Mucosa of gallbladder (tissue), 1 donor: ENCODE results near the gene C14orf93. TPM values are rescaled to one million over a fixed set of nuclear protein-coding genes. Genes with fewer than 3 reads are reported as not detected.

Experiments used
- DNase-seq: peaks from one replicate; pipeline ENCODE4 v3.0.0-alpha.2; 2020; ENCODE audit warnings: low spot score
- total RNA-seq: library from RNA; stranded (reverse); gene quantifications from one replicate; pipeline ENCODE4 v1.2.1, GENCODE V29; 2021
- donor health status: DM: no; HTN: no; CAD: no.

C14orf93 gene
- total RNA-seq, 1 donor from 2014 or later, result 13.9 TPM

DNA sequence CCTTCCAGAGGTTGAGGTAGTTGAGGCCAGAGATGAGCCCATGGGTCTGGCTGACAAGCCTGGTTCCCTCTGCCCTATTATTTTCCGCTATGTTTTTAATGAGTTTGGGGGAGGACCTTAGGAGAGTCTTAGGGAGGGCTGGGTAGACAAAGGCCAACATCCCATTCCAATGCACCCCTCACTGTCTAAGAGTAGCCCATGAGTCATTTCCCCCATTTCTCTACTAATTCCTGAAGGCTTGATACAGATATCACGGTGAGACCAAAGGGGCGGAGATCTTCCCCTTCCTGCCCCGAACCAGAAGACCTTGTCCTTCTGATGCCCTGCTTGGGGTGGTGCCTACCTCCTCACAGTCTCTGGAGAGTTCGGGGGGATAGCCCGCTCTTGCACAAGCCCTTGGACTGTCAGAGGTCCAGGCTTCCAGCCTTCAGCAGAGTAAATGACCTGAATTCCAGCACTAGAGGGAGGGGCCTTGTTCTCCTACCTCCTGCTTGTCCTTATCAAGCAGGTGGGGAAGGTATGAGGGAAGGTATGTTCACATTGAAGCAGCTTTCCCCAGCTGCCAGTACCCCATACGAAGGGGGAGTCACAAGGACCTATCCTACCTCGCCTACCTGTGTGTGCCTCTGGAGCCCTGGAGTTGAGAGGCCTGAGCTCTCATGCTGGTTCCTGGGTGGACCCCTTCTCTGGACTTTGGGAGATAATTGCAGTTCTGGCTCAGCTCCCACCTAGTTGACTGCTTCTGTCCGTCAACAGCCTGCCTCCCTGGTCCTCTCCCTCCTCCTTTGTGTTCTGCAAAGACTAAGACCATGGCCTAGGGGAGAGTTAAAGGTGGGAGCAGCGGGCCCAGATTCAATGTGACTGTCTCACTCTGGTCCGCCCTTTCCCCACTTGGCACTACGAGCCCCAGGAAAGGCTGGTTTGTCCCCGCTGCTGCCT lies 35.7 kb upstream of the C14orf93 start:
- no peak for DNase-seq

DNA sequence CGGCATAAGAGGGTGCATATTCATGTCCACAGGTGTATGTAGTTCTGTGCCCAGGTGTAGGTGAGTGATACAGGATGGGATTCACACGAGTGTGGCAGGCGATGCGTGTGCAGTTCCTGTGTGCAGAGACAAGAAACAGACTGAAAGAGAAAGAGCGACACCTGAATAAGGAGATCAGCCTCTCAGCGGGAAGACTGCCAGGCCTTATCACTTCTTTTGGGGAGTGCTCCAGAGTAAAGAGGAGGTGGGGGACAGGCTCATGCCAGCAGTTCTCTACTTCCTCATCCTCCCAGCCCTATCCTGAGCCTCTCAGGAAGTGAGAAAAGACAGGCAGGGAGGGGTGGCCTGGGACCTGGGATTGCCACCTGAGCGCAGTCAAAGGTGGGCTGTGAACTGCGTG lies 34.9 kb upstream of the C14orf93 start:
- DNase-seq, result no peak

DNA sequence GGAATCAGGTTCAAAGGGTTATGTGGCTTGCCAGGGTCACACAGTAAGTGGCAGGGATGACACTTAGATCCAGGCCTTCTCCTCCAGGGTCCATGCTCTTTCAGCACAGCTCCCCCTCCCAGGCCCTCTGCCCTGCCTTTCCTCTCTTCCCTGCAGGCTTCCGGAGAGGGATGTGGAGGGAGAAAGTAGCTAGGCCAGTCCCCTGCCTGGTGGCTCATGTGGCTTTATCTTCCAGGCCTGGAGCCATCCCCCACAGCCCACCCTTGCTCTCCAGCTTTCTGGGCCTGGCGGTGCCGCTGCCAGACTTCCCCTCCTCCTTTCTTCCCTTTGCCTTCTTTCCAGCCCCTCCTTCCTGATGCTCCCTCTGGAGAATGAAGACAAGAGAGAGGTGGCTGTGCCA lies 33.8 kb upstream of the C14orf93 start:
- DNase-seq, result no peak

DNA sequence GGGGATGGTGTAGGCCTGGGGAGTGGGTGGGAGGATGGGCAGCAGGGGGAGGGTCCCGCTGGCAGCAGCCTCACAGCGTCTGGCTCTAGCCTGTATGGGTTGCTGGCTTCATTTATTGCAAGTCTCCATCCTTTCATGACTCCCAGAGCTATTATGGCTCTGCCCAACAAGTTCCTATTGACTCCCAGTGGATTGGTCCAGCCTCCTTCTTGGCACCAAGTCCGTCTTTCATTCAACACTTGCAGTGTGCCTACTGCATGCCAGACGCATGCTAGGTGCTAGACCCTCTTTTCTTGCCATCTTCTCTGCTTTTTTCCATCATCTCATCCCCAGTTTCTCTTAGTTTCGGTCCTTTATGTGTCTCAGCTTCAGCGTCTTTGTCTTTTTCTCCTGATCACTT lies 33.2 kb upstream of the C14orf93 start:
- DNase-seq, result no peak

- no peak for DNase-seq
Measured at GRCh38 chr14:23042162-23042965, 32.4 kb upstream of the C14orf93 start, which contains the start of gene PSMB11. Gene PSMB11, plus strand, starts transcription at chr14:23042212. Its CDS starts 14 bp downstream, at chr14:23042226.

DNA sequence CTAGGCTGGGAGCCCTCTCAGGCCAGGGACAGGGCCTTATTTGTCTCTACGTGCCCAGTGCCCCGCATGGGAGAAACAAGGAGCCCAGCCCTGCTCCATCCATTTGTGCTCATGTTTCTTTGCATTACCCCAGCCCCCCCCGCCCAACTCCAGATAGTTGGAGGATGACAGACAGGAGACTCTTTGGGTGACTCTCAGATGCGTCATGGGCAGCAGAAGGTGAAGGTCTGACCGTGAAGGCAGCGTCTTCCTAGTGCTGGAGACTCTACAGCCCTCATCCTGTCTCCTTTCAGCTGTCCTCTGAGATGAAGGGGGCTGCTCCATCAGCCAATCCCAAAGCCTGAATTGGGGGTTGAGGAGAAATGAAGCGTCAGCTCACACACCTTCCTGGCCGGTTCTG lies 31.8 kb upstream of the C14orf93 start:
- no peak for DNase-seq

- no peak for DNase-seq
Measured at GRCh38 chr14:23040100-23040499, 30.2 kb upstream of the C14orf93 start.

- DNase-seq, result no peak
Measured at GRCh38 chr14:23035303-23036144, 25.6 kb upstream of the C14orf93 start.

DNA sequence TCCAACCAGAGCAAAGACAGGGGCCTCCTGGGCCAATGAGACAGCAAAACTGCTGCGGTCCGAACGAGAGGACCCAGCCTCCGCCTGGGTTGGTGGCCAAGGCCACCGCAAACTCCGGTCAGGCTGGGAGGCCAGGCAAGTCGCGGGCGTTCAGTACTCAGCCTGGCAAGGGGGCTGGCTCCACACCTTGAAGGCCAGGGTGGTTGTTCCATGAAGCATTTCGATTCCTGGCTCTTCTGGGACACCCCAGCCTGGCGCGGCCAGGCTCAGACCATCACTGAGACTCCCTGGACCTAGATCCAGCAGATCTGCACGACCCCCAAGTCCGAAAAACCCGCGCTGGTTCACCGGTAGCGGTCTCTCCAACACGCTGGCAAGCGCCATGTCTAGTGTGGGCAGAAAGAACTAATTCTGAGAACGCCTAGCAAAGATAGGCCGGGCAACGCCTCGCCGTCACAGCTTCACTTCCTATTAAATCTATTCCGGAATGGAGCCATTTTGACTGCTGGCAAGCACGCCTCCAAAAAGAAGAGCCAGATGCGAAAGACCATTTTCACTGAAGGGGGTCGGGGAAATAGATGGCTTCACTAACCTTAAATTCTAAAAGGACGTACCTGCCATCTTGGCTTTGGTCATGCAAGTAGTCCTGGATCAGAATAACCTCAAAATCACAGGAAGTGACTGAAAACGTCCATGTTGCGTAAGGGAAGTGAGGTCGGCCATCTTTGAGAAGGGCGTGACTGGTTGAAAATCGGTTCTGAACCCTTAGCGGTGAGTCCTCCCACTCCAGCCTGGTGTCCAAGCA lies 24.8 kb upstream of the C14orf93 start, which contains the start of gene PSMB5:
PSMB5 (minus strand) TSS at position 403 of the 805 bp plus-strand sequence; CDS start at position 384, 19 bp downstream.
- DNase-seq, result peak; percentile 93

DNA sequence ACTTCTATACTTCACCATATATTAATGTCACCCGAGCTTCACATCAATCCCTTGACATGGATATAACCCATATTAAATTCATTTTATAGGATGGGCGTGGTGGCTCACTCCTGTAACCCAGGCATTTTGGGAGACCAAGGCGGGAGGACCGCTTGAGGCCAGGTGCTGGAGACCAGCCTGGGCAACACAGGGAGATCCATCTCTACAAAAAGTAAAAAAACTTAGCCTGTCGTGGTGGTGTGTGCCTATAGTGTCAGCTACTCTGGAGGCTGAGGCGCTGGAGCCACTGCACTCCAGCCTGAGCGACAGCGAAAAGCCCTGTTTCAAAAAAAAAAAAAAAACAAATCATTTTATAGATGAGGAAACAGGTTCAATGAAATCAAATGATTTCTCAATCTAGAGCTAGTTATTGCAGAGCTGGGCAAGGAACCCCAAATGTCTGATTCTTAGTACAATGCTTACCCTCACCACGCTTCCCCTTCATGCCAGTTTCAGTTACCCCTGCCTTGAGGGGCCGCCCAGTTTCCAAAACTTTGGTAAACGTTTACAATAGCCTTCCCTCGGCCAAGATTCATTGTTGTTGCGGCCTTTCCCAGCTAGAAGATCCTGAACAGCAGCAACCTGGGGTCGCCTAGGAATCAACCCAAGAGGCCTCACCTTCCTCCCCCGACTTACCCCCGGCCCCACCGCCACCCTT lies 24.0 kb upstream of the C14orf93 start:
- DNase-seq, result no peak

- no peak for DNase-seq
Measured at GRCh38 chr14:23033251-23033727, 23.3 kb upstream of the C14orf93 start.

- DNase-seq, result no peak
Measured at GRCh38 chr14:23030936-23031335, 21.0 kb upstream of the C14orf93 start.

DNA sequence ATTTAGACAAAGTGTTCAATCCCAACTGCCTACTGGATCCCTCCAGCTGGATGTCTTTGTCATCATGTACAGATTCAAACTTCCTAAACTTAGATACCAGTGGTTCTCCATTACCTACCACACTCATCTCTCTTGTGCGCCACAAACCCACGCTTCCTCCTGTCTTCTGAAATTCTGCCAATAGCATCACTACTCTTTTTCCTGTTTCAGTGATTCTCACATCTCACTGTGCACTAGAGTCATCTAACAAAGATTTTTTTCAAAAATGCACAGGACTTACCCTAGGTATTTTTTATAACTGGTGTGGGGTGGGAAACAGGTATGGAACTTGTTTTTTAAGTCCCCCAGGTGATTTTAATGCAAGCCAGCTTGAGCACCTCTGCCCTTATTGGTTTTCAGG lies 18.9 kb upstream of the C14orf93 start:
- DNase-seq, result no peak

DNA sequence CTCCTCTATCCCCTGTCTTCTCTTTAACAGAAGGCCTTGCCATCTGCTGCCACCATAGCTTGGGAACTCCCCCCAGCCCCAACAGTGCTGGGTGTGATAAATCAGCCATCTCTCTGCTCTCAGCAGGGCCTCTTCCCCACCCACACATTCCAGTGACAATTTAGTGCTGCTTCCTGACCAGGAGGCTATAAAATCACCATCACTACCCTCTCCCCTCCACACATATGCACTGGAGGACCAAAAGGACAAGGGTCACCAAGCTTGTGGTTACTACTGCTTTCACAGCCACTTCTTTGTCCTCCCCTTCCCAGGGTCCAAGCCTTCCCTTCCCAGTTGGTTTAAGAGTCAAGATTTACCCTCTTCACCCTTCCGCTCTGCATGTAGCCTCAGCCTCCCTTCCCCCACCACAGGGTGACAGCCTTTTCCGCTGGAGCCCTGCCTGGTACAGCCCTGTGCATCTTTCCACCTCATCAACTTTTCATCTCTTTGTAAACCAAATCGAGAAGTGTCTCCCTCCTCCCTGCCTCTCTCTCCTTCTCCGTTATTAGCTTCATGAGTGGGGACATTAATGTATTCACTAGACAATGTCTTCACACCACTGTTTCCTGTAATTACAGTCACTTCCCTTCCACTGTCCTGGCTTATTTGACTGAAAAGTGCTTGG lies 15.3 kb upstream of the C14orf93 start:
- DNase-seq, result no peak

- no peak for DNase-seq
Measured at GRCh38 chr14:23024612-23025075, 14.7 kb upstream of the C14orf93 start.

GRCh38 chr14:23023795-23024152 lies 13.8 kb upstream of the C14orf93 start:
- DNase-seq, result no peak

DNA sequence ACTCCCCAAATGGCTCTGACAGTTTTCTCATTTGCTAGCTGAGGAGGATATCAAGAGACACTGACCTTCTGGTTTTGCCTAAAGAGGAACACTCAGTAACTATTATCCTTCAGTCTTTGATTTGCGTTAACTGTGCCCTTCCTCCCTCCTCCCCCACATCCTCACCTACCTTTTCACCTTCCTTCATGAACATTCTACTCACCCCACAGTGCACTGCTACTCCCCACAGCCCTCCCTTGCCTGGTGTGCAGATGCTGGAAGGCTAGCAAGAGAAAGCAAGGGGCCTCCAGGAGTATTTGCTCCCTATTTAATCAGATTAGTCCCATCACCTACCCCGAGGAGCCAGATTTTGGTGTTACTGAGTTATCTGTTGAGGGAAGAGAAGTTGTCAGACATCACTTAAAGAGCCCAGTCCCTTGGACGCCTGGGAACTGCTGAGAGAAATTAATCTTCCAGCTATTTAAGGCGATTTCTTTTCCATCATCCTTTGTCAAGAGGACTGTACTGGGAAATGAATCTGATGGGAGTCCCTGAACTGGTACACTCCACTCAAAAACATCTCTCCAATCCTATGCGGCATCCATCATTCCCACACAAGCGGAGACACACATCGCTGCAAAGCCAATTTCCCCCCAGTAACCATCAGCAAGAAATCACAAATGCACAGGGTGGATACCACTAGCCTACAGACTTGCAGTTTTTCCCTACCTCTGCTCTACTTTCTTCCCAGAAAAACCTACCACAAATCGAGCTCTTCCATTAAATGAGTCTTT lies 13.3 kb upstream of the C14orf93 start:
- DNase-seq, result no peak

DNA sequence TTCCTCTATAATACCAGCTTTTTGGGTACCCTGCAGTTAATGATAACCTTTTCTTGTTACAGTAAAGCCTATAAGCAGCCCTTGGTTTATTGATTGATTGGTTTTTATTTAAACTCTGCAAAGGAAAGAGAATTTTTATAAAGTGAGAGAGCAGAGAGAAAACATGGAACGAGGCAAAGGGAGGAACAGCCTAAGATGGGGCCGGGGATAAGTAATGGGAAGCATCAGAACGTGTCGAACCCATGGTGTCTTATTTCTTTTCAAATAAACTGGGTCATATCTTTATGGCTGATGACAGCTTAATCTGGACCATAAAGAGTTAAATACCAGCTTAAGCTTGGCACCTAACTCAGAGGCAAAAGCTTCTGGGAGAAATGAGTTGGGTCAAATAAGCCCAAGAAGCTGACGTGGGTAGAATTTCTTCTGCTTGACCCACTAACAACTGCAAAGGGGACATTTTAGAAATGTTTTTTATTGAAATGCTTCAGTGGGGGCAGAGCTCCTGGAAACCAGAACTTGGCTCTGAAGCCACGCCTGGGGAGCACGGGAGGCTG lies 12.0 kb upstream of the C14orf93 start:
- no peak for DNase-seq
